ENCODE results near the gene SLC6A3.

Gene SLC6A3

DNA sequence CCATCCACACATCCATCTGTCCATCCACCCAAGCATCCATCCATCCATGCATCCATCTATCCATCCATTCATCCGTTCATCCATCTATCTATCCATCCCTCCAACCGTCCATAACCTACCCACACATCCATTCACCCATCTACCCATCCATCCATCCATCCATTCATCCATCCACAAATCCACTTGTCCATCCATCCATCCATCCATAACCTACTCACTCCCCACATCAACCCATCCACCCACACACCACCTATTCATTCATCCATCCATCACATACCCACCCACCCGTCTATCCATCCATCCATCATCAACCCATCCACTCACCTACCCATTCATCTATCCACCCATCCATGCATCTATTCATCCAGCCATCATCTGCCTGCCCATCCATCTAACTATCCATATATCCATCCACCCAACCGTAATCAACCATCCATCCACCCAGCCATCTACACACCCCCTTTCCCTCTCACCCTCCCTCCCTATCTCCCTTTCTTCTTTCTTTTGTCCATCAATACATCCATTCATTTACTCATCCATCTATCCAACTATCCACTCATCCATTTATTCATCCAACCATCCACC, 56.8 kb downstream of the SLC6A3 start:
- DNase-seq (ENCODE audit: low read depth in 2 of 2): no peak

DNA sequence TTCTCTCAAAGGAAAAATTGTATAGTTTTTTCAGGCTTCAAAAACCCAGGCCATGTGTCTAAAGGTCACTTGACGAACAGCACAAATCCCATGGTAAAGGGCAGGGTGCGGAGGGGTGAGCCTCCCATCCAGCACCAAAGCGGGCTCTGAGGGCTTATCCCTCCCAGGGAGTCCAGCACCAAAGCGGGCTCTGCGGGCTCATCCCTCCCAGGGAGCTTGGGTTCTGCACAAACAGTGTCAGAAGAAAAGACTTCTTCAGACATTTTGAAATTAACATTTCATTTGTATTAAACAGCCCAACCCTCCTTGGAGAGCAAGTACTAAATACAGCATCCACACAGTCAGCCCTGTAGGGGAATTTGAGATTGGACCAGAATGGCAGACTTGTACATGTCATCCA, 57.4 kb downstream of the SLC6A3 start:
- no peak for DNase-seq (ENCODE audit: low read depth in 2 of 2)

DNA sequence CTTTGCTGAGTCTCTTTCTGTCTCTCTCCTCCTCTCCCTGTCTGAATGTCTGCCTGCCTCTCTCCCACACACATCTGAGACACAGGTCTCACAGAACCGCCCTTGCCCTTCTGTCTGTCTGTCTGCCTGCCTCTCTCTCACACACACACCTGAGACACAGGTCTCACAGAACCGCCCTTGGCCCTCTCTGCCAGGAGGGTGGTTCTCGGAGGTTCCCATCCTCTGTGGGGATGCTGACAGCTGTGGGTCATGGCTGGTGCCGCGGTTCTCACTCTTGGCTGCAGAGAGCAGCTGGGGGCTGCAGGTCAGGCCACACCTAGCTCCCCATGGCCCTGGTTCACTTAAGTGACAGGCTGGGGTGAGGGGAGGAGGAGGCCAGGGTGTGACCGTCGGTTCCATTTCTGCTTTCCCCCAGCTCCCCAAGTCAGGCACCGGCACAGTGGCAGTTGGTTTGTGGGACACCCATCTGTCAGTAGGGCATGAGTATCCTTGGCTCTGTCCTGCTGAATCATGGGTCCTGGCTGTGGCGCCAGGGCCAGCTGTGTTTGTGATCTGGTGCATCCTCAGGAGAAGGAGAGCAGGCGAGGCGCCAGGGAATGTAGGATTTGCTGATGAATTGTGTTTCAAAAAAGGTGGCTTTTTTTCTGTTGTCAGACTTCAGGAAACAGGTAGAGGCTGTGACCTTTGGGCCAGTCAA, 58.0 kb downstream of the SLC6A3 start:
- no peak for DNase-seq (ENCODE audit: low read depth in 2 of 2)

DNA sequence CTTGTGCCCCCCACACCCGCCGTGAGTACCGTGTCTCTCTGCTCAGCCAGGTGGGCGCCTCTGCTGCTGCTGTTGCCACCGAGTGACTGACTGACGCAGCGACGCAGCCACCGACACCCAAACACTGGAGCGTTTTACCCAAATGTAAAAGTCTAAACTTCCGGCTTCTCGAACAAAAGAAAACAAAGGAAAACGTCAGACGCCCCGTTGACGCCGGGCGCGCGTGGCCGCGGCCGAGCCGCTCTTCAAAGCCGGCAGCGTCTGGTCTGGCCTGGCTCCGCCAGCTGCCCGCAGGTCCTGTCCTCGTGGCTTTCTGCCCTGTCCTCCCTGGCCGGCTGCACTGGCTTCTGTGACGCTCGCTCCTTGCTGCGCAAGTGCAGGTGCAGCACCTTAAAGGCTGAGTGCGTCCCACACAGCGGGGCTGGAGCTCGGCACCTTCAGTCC, 58.9 kb downstream of the SLC6A3 start:
- peak; percentile 29 to 34 for DNase-seq (ENCODE audit: low read depth in 2 of 2)

DNA sequence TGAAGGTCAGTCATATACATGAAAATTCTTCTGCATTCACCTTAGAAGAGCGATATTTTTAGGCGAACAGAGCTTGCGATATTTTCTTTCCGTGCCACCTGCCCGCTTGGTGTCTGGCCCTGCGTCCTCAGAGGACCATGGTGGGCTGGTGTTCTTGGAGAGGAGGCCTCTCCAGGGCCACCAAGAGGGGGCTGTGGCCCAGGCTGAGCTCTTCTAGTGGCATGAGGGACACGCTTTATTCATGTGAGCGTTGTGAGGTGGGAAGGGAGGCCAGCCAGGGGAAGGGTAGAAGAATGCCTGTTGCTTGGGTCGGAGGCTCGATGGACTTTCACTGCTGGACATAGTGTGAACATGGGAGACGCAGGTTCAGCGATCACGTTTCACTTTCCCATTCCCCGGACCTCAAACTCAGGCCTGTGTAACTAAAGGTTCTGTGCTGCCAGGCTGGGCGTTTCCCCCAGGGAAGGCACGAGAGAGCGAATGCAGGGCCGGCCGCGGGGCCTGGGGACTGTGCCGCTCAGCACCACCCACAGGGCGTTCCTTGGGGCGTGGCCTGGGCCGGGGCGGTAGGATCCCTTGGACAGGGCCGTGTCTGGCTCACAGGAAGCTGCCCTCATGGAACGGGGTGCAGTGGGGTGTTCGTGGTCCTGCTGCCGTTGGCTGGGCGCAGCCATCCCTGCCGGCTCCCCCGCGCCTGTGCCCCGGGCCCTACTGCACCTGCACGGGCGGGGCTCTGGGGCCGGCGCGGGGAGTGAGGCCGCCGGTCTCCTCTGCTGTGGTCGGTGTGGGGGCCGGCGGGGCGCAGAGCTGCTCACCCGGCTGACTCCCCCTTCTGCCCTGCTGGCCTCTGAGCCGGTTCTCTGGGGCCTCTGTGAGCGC, 59.6 kb downstream of the SLC6A3 start:
- peak; percentile 61 to 80 for DNase-seq (ENCODE audit: low read depth in 2 of 2)

DNA sequence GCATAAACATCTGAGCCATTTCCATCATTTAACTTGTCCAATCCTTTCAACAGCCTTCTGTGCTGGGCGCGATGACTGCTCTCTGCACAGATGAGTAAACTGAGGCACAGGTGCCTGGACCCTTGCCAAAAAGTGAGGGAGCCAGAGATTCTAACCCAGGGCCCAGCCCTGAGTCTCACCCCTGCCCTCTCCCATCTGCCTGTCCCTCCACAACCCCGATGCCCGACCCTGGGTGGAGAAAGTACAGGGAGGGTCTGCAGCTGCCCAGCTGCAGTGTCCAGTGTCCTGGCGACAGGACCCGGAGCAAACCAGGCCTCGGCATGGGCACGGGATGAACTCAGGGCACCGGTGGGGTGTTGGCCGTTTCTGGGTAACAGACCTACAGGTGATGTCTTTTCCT, 60.7 kb downstream of the SLC6A3 start:
- no peak for DNase-seq (ENCODE audit: low read depth in 2 of 2)

DNA sequence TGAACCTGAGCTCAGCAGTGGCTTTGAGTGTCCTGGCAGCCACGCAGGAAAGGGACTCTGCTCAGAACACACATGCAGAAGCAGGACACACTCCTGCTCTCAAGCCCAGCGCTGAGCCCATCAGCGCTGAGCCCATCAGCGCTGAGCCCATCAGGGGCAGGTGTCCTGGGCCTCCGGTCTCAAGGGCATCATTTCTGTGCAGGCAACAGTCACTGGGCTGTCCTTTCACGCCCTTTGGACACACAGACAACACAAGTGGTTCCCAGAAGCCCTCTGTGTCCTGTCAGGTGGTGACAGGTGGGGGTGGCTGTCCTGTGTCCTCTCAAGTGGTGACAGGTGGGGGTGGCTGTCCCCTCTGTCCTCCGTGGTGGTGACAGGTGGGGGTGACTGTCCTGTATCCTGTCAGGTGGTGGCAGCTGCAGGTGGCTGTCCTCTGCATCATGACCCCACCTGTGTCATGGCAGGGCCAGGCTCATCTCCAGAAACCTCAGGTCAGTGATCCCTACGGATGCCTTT, 61.3 kb downstream of the SLC6A3 start:
- no peak for DNase-seq (ENCODE audit: low read depth in 2 of 2)

DNA sequence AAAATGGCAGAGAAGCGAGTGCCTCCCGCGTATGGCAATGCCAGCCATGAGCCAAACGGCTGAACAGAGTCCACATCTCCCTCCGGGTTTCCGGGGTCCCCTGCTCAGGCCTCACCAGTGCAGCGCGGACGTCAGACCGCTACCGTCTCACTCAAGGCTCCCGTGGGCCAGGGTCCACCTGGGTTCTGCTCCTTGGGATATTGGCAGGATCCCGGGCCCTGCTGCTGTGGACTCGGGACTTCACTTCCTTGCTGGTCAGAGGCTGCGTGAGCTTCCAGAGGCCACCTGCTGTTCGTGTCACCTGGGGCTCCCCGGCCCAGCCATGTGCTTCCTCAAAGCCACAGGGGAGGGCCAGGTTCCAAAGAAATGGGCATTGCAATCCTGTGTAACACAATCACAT, 61.9 kb downstream of the SLC6A3 start:
- no peak for DNase-seq (ENCODE audit: low read depth in 2 of 2)

DNA sequence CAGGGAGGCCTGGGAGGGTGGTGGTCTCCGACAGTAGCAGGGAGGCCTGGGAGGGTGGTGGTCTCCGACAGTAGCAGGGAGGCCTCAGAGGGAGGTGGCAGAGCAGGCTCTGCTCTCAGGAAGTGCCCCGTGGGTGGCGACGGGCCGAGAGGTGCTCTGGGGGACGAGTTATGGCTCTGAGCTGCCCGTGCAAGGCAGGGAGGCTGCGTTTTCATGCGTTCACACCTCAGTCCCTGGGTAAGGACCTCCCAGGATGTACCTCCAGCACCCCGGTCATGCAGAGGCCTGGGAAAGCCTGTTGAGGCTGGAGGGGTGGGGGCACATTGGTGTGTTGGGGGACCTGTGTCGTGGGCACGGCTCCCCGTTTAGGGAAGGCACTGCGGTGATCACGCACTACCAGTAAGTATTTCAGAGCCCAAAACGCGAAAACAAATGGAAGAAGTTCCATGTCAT, 63.0 kb downstream of the SLC6A3 start:
- no peak for DNase-seq (ENCODE audit: low read depth in 2 of 2)

DNA sequence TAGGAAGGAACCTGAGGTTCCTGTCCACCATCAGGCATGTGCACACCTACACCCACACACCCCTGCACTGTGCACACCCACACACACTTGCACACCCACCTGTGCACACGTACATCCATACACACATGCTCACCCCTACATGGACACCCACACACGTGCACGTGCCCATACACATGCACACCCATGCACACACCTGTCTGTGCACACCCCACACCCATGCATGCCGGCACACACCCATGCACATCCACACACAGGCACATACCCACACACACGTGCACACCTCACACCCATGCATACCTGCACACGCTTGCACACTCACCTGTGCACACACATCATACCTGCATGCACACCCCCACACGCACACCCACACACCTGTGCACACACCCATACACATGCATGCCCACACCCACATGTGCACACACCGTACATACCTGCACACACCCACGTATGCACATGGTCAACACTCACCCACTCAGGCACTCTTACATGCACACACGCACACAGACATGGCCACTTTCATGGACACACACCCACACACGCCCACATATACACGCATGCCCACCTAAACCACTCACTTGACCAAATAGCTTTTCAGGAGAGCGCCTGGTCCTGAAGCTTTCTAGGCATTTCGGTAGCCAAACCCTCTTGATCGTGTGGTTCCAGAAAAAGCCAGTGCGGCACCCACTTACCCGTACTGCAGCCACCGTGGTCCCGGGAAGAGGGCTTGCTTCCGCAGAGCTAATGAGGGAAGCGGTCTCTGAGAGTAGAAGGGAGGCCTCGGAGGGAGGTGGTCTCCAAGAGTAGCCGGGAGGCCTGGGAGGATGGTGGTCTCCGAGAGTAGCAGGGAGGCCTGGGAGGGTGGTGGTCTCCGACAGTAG, 63.6 kb downstream of the SLC6A3 start:
- no peak for DNase-seq (ENCODE audit: low read depth in 2 of 2)

DNA sequence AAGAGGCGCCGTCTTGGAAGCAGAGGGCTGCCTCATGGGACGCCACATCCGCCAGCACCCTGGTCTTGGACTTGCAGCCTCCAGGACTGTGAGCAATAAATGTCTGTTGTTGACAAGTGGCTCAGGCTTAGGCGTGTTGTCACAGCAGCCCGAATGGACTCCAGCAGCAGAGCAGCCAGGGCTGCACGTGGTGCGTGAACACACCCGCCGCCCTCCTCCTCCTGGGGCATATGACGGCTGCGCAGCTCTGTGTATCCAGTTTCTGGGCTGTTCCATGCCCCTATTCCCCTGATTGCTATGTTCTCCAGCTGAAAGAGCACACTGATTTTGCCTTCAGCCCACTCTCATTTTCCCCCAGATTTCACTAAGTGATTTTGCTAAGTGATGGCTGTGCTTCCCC, 64.3 kb downstream of the SLC6A3 start:
- DNase-seq (ENCODE audit: low read depth in 2 of 2): no peak

DNA sequence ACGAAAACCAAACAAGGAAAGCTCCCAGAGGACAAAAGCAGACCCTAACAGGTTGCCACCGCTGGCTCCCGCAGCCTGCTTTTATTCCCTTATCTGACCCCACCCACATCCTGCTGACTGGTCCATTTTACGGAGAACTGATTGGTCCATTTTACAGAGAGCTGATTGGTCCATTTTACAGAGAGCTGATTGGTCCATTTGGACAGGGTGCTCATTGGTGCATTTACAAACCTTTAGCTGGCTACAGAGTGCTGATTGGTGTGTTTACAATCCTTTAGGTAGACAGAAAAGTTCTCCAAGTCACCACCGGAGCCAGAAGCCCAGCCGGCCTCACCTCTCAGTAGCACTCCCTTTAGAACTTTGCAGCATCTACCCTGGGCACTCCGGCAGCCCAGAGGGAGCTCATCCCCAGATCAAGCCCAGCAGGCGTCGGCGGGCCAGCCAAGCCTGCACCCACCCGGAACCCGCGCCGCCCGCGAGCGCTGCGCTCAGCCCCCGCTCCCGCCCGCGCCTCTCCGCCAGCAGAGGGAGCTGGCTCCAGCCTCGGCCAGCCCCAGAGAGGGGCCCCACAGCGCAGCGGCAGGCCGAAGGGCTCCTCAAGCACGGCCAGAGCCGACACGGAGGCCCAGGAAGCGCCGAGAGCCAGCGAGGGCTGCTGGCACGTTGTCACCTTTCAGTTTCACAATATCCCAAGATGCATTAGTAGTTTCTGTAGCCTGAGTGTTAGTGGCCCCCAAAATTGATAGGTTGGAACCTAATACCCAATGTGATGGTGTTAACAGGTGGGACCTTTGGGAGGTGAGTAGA, 65.0 kb downstream of the SLC6A3 start:
- peak in 1 of 2 donors; percentile 12 for DNase-seq (ENCODE audit: low read depth in 2 of 2)

DNA sequence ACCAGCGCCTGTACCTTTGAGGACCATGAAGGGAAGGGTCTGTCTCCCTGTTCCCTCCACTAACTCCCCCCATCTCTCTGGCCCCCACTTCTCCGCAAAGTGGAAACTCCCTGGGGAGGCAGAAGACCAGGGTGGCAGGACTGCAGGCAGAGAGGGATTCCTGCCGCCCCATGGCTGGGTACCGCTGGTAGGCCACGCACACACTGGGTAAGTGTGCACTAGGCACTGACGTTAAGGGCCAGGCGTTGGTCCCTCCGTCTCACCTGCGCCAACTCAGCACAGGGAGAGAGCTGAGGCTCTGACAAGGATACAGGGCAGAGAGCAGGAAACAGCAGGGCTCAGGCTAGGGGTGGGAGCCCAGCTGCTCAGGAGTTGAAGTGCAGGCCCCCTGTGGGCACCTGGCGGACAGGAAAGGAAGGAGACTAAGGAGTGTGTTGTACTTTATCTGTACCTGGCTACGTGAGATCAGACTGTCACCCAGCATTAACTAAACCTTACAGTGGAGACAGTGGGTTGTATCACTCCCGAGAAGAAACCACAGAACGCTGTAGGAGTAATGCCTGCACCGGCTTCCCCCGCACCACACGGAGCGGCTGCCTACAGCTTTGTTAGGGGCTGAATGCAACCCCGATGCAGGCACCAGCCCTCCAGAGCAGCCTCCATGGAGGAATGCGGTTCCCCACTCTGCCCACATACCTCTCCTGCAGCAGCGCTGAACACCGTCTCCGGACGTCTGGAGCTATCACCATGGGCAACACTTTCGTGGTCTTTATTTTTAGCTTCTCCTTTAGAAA, 66.2 kb downstream of the SLC6A3 start:
- no peak for DNase-seq (ENCODE audit: low read depth in 2 of 2)

DNA sequence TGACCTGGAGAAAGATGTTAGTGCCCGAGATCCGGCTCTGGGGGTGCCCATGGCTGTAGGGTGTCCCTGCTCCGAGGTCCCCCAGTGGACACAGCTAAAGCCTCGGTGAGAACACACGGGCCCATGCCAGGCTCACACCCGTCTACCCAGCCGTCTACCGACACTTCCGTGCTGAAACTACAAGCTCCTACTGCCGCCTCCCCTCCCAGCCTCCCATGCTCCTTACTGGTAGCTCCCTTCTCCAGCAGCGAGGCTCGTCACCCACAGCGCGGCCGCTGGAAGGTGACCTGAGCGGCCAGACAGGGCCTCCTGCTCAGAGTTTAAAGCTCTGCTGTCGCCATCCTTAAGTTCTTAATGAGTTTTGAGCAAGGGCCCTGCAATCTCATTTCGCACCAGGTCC, 67.1 kb downstream of the SLC6A3 start:
- no peak for DNase-seq (ENCODE audit: low read depth in 2 of 2)

DNA sequence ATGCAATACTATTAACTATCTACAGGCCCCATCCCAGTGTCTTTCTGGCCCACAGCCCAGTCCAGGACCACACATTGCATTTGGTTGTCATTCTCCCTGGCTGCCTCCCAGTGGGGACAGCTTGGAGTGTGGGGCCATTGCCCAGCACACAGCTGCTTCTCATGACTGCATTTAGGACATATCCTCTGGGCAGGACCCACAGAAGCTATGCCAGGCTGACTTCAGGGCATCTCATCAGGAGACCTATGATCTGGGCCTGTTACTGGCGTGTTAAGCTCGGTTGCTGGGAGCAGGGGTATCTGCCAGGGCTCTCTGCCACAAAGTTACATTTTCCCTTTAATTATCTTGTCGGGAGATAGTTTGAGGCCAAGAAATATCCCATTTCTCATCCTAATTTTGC, 68.3 kb downstream of the SLC6A3 start:
- DNase-seq (ENCODE audit: low read depth in 2 of 2): no peak

DNA sequence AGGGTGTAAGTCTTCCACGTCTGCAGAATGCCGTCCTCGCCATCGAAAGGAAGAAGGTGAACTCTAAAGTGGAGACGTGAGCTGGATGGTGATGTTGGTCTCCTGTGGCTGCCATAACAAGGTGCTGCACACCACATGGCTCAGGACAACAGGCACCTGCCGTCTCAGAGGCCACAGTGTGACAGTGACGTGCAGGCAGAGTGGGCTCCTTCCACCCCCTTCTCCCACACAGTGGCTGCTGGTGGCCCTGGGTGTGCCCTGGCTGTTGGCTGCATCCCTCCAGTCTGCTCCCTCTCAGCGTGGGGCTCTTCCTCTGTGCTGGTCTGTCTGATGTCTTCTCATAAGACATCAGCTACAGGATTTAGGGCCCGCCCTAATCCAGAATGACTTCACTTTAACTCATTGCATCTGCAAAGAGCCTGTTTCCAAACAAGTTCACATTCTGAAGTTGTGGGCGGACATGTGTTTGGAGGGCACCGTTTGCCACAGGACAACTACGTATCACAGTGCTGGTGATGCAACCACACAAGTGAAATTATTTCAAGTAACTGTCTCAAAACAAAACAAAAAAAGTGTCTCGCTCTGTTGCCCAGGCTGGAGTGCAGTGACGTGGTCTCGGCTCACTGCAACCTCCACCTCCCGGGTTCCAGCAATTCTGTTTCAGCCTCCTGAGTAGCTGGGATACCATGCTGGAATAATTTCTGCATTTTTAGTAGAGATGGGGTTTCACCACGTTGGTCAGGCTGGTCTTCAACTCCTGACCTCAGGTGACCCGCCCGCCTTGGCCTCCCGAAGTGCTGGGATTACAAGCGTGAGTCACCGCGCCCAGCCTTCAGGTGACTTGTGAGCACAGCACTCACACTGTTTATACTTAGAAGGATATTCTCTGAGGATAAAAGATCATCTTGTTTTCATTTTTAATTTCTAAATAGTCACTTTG, 69.1 kb downstream of the SLC6A3 start:
- DNase-seq (ENCODE audit: low read depth in 2 of 2): no peak

DNA sequence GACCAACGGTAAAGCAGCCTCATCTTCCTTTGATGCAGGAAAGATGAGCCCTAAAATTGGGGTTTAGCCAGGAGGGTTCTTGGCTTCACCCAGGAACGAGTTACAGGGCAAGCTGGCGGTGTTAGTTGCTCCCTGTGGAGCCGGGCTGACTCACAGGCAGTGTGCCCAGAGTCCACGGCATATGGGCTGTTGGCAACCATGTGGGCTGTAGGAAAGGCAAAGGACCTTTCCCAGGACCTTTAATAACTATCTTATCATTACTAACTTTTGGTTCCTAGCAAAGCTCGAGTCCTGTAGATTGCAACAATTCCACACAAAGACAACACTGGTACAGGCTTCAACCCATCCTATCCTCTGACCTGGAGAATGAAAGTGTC, 70.6 kb downstream of the SLC6A3 start:
- DNase-seq (ENCODE audit: low read depth in 2 of 2): no peak

DNA sequence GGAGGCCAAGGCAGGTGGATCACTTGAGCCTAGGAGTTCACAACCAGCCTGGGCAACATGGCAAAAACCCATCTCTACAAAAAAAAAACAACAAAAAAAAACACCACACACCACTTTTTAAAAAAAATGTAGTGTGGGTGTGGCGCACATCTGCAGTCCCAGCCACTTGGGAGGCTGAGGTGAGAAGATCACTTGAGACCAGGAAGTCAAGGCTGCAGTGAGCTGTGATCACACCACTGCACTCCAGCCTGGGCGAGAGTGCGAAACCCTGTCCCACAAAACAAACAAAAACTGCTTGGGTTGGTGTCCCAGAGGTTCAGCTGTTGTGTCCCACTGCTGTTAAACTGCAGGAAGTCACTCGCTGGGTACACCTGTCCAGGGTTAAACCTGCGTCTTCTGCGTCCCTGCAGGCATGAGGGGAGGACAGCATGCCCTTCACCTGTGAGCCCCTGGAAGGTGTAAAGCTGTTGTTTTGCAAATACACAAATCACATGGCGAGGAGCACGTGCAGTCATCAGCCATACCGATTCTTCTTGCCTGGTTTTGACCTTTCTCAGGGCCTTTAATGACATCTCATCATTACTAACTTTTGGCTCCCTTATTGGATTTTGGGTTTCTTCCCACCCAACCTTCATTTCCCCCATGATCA, 71.1 kb downstream of the SLC6A3 start:
- no peak for DNase-seq (ENCODE audit: low read depth in 2 of 2)
